GM19395 (cell line): ENCODE results near the gene NCAPG.
A peak's percentile ranks its signal among the peaks of the same experiment; 100 is the strongest.
"Not testable (repeated sequence)": the region's sequence is repeated elsewhere in the genome, so short reads cannot be mapped to it uniquely, and the experiment has no call there.

Experiments used
- ATAC-seq: cut with Tn5 transposase; IDR thresholded peaks from one replicate; pipeline ENCODE4 v1.9.1; 2021; ENCODE audit warnings: mild to moderate bottlenecking, moderate library complexity; ENCODE audit not compliant: unreplicated experiment

NCAPG gene

GRCh38 chr4:17787315-17787714 lies 23.5 kb upstream of the NCAPG start:
- no peak for ATAC-seq

- no peak for ATAC-seq
Measured at GRCh38 chr4:17788956-17789355, 21.8 kb upstream of the NCAPG start.

GRCh38 chr4:17794730-17795129 lies 16.0 kb upstream of the NCAPG start:
- ATAC-seq: no peak

GRCh38 chr4:17797808-17798207 lies 13.0 kb upstream of the NCAPG start:
- no peak for ATAC-seq

GRCh38 chr4:17805580-17806155 lies 5.1 kb upstream of the NCAPG start:
- no peak for ATAC-seq

GRCh38 chr4:17807446-17807845 lies 3.3 kb upstream of the NCAPG start:
- ATAC-seq: no peak

- no peak for ATAC-seq
Measured at GRCh38 chr4:17809667-17810066, 1.1 kb upstream of the NCAPG start.

GRCh38 chr4:17811078-17811603 lies 362 bp downstream of the NCAPG start:
- peak; percentile 40 for ATAC-seq

- no peak for ATAC-seq
Measured at GRCh38 chr4:17812125-17812524, 1.3 kb downstream of the NCAPG start.

- no peak for ATAC-seq
Measured at GRCh38 chr4:17812801-17813200, 2.0 kb downstream of the NCAPG start.

GRCh38 chr4:17814140-17814539 lies 3.4 kb downstream of the NCAPG start:
- no peak for ATAC-seq

GRCh38 chr4:17816142-17816541 lies 5.4 kb downstream of the NCAPG start:
- ATAC-seq: no peak

- ATAC-seq: peak; percentile 79
Measured at GRCh38 chr4:17817027-17817426, 6.2 kb downstream of the NCAPG start.

- ATAC-seq: no peak
Measured at GRCh38 chr4:17823871-17824669, 13.3 kb downstream of the NCAPG start.

- ATAC-seq: no peak
Measured at GRCh38 chr4:17846266-17846665, 35.5 kb downstream of the NCAPG start.

GRCh38 chr4:17850295-17850694 lies 39.5 kb downstream of the NCAPG start:
- ATAC-seq: not testable (repeated sequence)

- ATAC-seq: no peak
Measured at GRCh38 chr4:17851959-17852358, 41.2 kb downstream of the NCAPG start.

GRCh38 chr4:17854036-17854435 lies 43.3 kb downstream of the NCAPG start:
- no peak for ATAC-seq

GRCh38 chr4:17859793-17860406 lies 49.1 kb downstream of the NCAPG start:
- no peak for ATAC-seq

GRCh38 chr4:17861906-17862305 lies 51.1 kb downstream of the NCAPG start:
- ATAC-seq: not testable (repeated sequence)

GRCh38 chr4:17865866-17866363 lies 55.1 kb downstream of the NCAPG start:
- ATAC-seq: no peak

- ATAC-seq: no peak
Measured at GRCh38 chr4:17866810-17867209, 56.0 kb downstream of the NCAPG start.
